GM12878 (cell line): ENCODE results near the gene STARD10. TPM values are rescaled to one million over a fixed set of nuclear protein-coding genes. Genes with fewer than 3 reads are reported as not detected.

Experiments used
- BCL11A ChIP-seq: IDR thresholded peaks from 2 replicates; pipeline ENCODE4 v1.6.1; 2011; ENCODE audit warnings: low read depth, low read length
- BHLHE40 ChIP-seq, 2 experiments: fragments of 450-650 bp in 1 of 2; IDR thresholded peaks; 2 replicates each; pipeline ENCODE4 v1.6.1; 2011 to 2017; ENCODE audit warnings: low read depth in 2 of 2, borderline replicate concordance in 1 of 2, improper control_type of control experiment in 1 of 2, low read length in 1 of 2, mild to moderate bottlenecking in 1 of 2
- CEBPZ ChIP-seq: fragments of 150-350 bp; IDR thresholded peaks from 2 replicates; pipeline ENCODE4 v1.6.1; 2016; ENCODE audit warnings: low read depth, low read length
- HDGF ChIP-seq: fragments of 450-650 bp; IDR thresholded peaks from 2 replicates; pipeline ENCODE4 v1.6.1; 2016; ENCODE audit warnings: antibody characterized with exemption
- IKZF1 ChIP-seq: fragments of 450-650 bp; conservative IDR thresholded peaks from 2 replicates; pipeline ENCODE4 v1.6.1; 2017; ENCODE audit warnings: antibody characterized with exemption, mild to moderate bottlenecking
- MLLT1 ChIP-seq: fragments of 450-650 bp; IDR thresholded peaks from 2 replicates; pipeline ENCODE4 v1.6.1; 2016; ENCODE audit warnings: mild to moderate bottlenecking
- MYC ChIP-seq: IDR thresholded peaks from 2 replicates; pipeline ENCODE4 v1.6.1; 2011; ENCODE audit warnings: mild to moderate bottlenecking, low read length, moderate library complexity, inconsistent platforms; ENCODE audit not compliant: insufficient read depth, insufficient replicate concordance, insufficient read length, severe bottlenecking
- NFYA ChIP-seq: IDR thresholded peaks from 2 replicates; pipeline ENCODE4 v1.6.1; 2011; ENCODE audit warnings: low read depth, mild to moderate bottlenecking, low read length, improper control_type of control experiment, borderline replicate concordance
- NRF1 ChIP-seq: conservative IDR thresholded peaks from 2 replicates; pipeline ENCODE4 v1.6.1; 2011; ENCODE audit warnings: mild to moderate bottlenecking, low read depth, low read length, improper control_type of control experiment
- POU2F2 ChIP-seq: IDR thresholded peaks from 3 replicates; pipeline ENCODE4 v1.6.1; 2011; ENCODE audit warnings: low read depth, mild to moderate bottlenecking, low read length, borderline replicate concordance
- RUNX3 ChIP-seq: IDR thresholded peaks from 2 replicates; pipeline ENCODE4 v1.6.1; 2012; ENCODE audit warnings: low read length, inconsistent platforms
- SIN3A ChIP-seq: IDR thresholded peaks from 2 replicates; pipeline ENCODE4 v1.6.1; 2012; ENCODE audit warnings: low read depth, low read length, improper control_type of control experiment
- ZNF622 ChIP-seq: fragments of 450-650 bp; IDR thresholded peaks from 2 replicates; pipeline ENCODE4 v1.6.1; 2017; ENCODE audit warnings: mild to moderate bottlenecking, inconsistent platforms
- ZZZ3 ChIP-seq: IDR thresholded peaks from 2 replicates; pipeline ENCODE4 v1.6.1; 2011; ENCODE audit warnings: low read depth; ENCODE audit not compliant: control insufficient read depth, insufficient read length
- polyA plus RNA-seq, 11 experiments: library from polyadenylated mRNA; depleted of rRNA in 4 of 11; unstranded in 6 of 11; stranded (reverse) in 5 of 11; fragments of >200 nt; fragmentation: Nextera tagmentation in 4 of 11; fragmentation: Illumina TruSeq in 1 of 11; extraction: Ambion mirVana in 4 of 11; extraction: Trizol in 1 of 11; gene quantifications; 1 replicate in 1 of 11; 2 replicates in 10 of 11; pipeline versions ENCODE4 v1.2.1 to v1.2.3, GENCODE V29; 2011 to 2016; ENCODE audit warnings: inconsistent platforms in 2 of 11, missing spikeins in 2 of 11, low read depth in 1 of 11
- total RNA-seq, 4 experiments: library from RNA; depleted of rRNA in 3 of 4; stranded (reverse); fragments of >200 nt in 3 of 4; fragmentation: Illumina TruSeq in 1 of 4; extraction: Trizol in 1 of 4; gene quantifications; 2 replicates each; pipeline versions ENCODE4 v1.2.1 to v1.2.3, GENCODE V29; 2013 to 2021
- TF ChIP-seq, protein P1 (sequence below): IDR thresholded peaks from 2 replicates; pipeline ENCODE4 v1.6.1; 2012; ENCODE audit warnings: improper control_type of control experiment, low read depth, low read length; ENCODE audit not compliant: insufficient replicate concordance
- TF ChIP-seq, protein P2 (sequence below), 3 experiments: IDR thresholded peaks in 2 of 3; conservative IDR thresholded peaks in 1 of 3; 2 replicates each; pipeline ENCODE4 v1.5.1; 2011; ENCODE audit warnings: low read depth in 3 of 3, low read length in 3 of 3, mild to moderate bottlenecking in 3 of 3, control low read depth in 2 of 3, moderate library complexity in 2 of 3, inconsistent platforms in 1 of 3, mixed read lengths in 1 of 3; ENCODE audit not compliant: control insufficient read depth in 2 of 3, insufficient read depth in 1 of 3; ENCODE audit errors: extremely low read depth in 1 of 3

STARD10 gene
- total and polyA plus RNA-seq, 10 of the 15 experiments (the other 5 are each of a cell fraction or from before 2014, with no cell fraction given), result 0.15 to 43.2 (median 23.1) TPM

DNA sequence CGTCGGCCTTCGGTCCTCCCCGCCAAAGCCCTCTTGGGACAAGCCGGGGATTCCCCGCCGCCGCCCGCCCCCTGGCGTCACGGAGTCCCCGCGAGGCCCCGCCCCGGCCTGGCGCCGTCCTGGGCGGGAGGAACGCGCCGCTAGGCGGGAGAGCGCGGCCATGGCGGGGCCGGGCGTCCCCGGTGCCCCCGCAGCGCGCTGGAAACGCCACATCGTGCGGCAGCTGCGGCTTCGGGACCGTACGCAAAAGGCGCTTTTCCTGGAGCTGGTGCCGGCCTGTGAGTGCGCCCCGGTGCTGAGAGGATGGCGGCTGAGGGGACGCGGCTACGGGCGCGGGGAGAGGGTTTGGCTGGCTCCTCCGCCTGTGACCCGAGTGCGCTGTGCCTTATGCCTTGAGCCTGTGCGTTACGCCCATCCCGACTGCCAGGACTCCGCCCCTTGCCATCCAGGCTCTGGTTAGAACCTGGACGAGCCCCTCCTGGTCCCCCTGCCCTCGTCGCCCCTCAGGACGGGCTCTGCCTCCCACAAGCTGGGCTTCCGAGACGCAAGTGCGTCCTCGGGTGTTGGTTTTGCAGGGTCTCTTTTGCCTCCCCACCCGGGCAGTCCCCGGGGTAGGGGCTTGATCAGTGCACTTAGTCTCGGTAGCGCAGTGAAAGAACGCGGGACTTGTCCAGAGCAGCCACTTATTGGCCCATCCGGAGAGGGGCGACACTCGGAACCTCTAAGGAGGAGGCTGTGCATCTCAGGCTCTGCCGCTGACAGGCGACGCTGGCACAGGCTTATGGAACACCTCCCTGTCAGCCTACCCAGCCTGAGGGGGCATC is 20.7 kb upstream of the STARD10 start, which contains the start of gene ATG16L2 (continued):
- TF ChIP-seq, protein P1, sequence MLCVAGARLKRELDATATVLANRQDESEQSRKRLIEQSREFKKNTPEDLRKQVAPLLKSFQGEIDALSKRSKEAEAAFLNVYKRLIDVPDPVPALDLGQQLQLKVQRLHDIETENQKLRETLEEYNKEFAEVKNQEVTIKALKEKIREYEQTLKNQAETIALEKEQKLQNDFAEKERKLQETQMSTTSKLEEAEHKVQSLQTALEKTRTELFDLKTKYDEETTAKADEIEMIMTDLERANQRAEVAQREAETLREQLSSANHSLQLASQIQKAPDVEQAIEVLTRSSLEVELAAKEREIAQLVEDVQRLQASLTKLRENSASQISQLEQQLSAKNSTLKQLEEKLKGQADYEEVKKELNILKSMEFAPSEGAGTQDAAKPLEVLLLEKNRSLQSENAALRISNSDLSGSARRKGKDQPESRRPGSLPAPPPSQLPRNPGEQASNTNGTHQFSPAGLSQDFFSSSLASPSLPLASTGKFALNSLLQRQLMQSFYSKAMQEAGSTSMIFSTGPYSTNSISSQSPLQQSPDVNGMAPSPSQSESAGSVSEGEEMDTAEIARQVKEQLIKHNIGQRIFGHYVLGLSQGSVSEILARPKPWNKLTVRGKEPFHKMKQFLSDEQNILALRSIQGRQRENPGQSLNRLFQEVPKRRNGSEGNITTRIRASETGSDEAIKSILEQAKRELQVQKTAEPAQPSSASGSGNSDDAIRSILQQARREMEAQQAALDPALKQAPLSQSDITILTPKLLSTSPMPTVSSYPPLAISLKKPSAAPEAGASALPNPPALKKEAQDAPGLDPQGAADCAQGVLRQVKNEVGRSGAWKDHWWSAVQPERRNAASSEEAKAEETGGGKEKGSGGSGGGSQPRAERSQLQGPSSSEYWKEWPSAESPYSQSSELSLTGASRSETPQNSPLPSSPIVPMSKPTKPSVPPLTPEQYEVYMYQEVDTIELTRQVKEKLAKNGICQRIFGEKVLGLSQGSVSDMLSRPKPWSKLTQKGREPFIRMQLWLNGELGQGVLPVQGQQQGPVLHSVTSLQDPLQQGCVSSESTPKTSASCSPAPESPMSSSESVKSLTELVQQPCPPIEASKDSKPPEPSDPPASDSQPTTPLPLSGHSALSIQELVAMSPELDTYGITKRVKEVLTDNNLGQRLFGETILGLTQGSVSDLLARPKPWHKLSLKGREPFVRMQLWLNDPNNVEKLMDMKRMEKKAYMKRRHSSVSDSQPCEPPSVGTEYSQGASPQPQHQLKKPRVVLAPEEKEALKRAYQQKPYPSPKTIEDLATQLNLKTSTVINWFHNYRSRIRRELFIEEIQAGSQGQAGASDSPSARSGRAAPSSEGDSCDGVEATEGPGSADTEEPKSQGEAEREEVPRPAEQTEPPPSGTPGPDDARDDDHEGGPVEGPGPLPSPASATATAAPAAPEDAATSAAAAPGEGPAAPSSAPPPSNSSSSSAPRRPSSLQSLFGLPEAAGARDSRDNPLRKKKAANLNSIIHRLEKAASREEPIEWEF, result no peak
- TF ChIP-seq ZZZ3, result no peak
- TF ChIP-seq IKZF1, result peak; percentile 61
- TF ChIP-seq NRF1, result no peak
- TF ChIP-seq POU2F2, result peak; percentile 61; the same call in 1 of the 3 replicates
- no peak for TF ChIP-seq CEBPZ
- no peak for TF ChIP-seq ZNF622
- no peak for TF ChIP-seq MYC
- TF ChIP-seq SIN3A, result peak; percentile 59; the same call in 1 of the 2 replicates
- TF ChIP-seq HDGF, result 0 out of 2 replicates have a peak, but pooled peaks have one; percentile 63
- TF ChIP-seq RUNX3, result no peak
- no peak for TF ChIP-seq BCL11A
- TF ChIP-seq NFYA, result no peak
- no peak for TF ChIP-seq BHLHE40 (IDR thresholded peaks at IDR 0.05; ENCODE audit: borderline replicate concordance in 1 of 2, low read depth in 2 of 2, low read length in 1 of 2)
- TF ChIP-seq, protein P2, sequence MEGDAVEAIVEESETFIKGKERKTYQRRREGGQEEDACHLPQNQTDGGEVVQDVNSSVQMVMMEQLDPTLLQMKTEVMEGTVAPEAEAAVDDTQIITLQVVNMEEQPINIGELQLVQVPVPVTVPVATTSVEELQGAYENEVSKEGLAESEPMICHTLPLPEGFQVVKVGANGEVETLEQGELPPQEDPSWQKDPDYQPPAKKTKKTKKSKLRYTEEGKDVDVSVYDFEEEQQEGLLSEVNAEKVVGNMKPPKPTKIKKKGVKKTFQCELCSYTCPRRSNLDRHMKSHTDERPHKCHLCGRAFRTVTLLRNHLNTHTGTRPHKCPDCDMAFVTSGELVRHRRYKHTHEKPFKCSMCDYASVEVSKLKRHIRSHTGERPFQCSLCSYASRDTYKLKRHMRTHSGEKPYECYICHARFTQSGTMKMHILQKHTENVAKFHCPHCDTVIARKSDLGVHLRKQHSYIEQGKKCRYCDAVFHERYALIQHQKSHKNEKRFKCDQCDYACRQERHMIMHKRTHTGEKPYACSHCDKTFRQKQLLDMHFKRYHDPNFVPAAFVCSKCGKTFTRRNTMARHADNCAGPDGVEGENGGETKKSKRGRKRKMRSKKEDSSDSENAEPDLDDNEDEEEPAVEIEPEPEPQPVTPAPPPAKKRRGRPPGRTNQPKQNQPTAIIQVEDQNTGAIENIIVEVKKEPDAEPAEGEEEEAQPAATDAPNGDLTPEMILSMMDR (IDR thresholded peaks at IDR 0.05 in 2 of 3, conservative IDR thresholded peaks at IDR 0.05 in 1 of 3; ENCODE audit: control insufficient read depth in 2 of 3, extremely low read depth in 1 of 3, insufficient read depth in 1 of 3, low read depth in 3 of 3, low read length in 3 of 3), result peak in 2 of 3 experiments; percentile 15 to 19; a peak in 1 of 6 replicates
- peak; percentile 65; the same call in 1 of the 2 replicates for TF ChIP-seq MLLT1
